CD4-positive, alpha-beta T cell treated with Interferon alpha-2 for 1 hour (primary cell): ENCODE data around the gene PPRC1.

Experiments used
- DNase-seq, 2 donors: peaks; one replicate each; pipeline ENCODE4 v3.0.0-alpha.2; 2020 to 2022

Gene PPRC1

DNA sequence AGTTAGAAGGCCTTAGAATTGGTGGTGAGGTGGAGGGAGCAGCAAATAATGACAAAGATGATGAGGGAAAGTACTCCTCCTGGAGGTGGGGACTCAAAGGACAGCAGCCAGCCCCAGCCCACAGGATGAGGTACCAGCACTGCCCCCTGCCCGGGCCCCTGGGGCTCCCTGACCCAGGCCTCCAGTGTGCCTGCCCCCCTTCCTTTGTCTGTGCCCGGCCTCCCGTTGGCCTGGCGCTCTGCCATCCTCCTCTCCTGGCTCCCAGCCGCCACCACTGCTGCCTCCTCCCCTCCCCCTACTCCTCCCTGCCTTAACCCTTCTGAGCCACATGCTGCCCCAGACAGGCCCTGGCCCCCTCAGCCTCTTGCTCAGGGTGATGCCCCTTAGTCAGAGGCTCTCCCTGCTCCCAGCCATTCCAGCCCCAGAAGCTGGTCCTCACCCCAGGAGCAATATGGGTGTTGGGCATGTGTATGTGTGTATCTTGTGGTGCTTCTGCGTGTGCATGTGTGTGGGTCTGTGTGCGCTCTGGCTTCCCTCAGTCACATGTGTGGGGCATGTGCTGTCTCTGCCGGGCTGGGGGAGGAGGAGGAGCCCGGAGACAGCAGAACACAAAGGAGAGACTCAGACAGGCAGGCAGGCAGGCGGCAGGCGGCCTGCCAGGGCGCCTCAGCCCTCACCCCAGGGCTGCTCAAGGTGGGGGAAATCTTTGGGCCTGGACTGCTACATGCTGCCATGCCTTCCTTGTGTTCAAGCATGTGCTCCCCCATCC lies 15.3 kb upstream of the PPRC1 start:
- DNase-seq = peak; percentile 44 to 65

DNA sequence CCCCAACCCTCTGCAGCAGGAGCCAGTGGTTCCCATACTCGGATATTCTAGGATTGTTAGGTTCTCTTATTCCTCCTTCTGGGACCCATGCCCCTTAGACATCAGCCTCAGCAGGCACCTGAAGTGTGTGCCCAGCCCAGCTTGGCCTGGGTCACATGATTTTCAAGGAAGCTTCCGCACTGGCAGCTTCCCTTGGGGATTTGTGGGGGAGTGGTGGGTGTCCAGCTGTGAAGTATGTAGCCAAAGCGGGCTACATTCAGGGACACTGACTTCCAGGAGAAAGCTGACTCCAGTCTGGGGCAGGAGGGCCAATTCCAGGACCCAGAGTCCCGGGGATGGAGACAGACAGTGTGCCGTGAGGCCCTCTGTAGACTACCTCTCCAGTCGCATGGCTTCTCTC lies 14.0 kb upstream of the PPRC1 start:
- peak; percentile 15 to 30 for DNase-seq

- DNase-seq = peak; percentile 71 to 77
Observed at GRCh38 chr10:102119417-102120141, 13.3 kb upstream of the PPRC1 start.

DNA sequence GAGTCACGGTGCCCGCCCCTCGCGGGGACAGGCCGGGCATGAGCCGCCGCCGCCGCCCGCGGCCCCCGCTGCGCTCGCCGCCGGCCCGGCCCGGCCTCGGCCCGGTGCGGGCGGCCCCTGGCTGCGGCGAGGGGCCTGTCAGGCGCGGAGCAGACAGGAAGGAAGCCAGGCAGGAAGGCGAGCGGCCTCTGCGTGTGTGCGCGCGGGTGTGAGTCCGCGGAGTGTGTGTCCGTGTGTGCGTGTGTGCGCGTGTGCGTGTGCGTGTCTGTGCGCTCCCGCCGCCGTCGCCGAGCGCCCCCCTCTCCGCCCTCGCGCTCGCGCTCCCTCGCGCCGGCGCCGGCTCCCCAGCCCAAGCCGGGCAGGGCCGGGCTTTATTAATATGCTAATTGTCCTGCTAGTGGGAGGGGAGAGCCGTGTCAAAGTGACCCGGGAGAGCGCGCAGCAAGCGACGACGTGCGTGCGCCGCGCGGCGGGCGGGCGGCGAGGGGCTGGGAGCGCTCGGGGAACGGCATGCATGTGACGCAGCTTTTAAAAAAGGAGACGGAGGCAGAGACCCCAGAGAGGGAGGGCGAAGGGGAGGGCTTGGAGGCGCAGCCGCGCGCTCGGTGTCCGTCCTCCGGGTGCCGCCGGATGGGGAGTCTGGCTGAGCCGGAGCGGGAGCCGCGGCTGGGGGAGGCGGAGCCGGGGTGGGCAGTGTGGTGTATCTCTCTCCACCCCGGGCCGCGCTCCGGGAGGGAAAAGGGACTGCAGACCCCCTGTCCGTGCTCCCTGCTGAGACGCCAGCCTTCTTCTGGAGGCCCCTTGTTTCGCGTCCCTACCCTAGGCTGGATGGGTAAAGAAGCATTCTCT lies 12.5 kb upstream of the PPRC1 start, which contains the start of gene LDB1:
LDB1 (minus strand) TSS at position 227 of the 849 bp plus-strand sequence. CDS start 258 bp downstream, outside the sequence.
- peak; percentile 73 to 78 for DNase-seq

DNA sequence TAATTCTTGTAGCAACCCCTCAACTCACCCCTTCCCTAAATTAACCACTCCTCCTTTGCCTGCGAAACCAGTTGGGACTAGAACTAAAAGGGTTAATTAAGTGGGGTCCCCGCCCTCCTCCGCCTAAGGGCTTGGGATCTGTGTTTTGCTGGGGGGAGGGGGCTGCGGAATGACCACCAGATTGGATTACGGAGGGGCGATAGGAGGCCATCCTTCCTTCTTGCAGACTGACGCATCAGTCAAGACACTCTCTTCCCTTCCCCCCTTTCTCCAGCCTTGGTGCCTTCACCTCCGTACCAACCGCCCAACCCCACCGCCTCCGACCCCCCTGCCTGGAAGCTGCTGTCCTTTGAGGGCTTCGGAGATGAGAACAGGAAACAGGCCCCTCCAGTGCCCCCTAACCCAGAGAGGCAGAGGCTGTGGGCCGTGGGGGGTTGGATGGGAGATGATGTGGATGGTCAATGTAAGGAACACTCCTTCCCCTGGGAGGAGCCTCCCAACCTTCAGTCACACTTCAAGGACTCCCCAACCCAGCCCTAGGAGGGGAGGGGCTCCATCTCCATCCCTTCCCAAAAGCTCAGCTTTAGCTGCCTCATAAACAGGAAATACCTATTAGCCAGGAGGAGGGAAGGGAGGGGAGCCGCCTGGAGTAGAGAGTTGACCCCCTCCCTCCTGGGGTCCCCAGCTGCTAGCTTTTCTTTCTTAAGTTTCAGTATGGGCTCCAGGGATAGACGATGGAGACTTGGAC lies 11.7 kb upstream of the PPRC1 start:
- DNase-seq = peak in 1 of 2 donors; percentile 22

DNA sequence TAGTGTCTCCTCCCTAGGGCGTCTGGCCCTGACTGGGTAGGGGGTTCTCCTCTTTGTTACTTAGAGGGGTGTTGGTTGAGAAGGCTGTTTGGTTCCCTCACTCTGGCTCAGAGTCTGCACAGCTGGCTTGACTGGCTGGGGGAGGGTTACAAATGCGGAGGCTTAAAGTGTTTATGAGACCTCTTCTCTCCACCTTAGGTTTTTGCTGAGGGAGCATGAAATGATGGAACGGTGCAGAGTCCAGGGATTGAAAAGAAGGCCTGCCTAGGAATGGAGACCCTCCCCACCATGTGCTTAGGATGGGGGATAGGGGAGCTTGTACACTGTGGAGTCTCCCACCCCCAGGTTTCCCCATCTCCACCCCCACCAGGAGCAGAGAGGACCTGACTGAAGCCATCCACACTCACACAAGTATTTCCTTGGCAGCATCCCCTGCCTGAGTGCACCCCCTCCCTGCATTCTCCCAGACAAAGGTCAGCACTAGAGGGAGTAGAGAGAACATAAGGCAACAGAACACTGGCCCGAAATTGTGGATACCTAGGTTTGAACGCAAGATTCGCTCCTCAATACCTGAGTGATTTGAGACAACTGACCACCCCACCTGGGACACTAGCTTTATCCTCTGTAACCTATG lies 11.0 kb upstream of the PPRC1 start:
- no peak for DNase-seq

DNA sequence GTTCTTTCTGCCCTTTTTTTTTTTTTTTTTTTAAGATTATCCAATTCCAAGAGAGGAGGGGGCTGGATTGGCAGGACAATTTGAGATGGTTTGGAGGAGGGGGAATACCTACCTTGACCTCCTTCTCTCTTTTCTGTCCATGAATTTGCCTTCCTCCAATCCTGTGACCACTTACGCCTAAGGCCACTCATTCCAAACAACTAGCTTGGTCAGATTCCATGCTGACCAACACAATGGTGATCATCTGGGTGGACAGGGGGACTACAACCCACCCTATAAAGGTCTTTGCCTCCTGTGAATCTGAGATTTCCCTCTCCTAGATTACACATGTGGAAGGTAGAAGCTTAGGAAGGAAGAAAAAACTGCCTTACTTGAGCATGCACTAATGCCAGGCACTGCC lies 10.4 kb upstream of the PPRC1 start:
- no peak for DNase-seq

DNA sequence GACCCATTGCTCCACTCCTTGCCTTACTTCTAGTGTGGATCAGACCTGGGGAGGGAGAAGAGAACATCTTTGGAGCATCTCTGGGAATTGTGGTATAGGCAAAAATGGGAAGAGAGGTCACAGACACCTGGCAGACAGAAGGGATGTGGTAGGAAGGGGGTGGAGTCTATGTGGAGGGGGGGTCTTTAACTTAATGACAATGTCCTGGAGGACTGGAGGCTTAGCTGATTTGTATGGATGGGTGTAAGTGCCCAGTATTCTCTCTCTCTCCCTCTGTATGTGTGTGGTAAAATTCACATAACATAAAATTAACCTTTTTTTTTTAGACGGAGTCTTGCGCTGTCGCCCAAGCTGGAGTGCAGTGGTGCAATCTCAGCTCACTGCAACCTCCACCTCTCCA lies 9.6 kb upstream of the PPRC1 start:
- no peak for DNase-seq

- no peak for DNase-seq
Observed at GRCh38 chr10:102131286-102132170, 1.3 kb upstream of the PPRC1 start.

GRCh38 chr10:102132193-102132562 lies 662 bp upstream of the PPRC1 start:
- no peak for DNase-seq

GRCh38 chr10:102133373-102134195 lies 744 bp downstream of the PPRC1 start:
- DNase-seq = peak; percentile 27 to 55

DNA sequence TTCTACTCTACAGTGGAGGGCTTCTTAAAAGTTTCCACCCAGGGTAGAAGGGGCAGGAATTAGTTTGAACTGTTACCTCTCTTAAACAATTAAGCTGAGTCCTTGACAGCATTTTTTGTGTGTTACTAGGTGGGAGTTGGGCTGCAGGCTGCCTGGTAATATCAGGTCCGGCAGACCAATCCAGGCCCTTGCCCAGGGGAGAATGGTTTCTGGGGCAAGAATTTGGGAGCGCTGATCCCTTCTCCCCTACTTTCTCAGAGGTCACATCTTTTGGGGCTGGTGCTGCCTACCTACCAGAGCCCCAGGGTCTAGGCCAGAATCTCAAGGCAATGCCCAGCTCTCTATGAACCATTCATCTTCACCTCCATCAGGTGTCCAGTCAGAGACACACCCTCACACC lies 1.6 kb downstream of the PPRC1 start:
- DNase-seq = no peak

DNA sequence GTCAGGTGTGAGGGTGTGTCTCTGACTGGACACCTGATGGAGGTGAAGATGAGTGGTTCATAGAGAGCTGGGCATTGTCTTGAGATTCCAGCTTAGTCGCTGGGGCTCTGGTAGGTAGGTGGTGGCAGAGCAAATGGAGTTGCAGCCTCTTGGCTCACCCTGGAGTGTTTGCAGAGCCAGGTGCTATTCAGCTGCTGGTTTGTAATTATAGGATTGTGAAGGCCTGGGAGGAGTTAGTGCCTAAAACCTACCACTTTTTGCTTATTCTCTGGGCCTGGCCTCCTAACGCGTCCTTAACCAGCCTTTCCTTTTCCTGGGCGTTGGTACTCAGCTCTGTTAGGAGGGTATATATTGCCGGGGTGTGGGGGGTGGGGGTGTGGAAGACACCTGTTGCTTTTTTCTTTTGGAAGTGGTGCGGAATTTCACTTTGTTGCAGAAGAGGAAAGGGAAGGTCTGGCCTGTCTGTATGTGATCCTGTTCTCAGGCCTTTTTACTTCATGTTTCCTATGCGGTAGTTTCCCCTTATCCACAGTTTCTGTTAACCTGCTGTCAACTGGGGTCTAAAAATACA lies 3.2 kb downstream of the PPRC1 start:
- DNase-seq = no peak

DNA sequence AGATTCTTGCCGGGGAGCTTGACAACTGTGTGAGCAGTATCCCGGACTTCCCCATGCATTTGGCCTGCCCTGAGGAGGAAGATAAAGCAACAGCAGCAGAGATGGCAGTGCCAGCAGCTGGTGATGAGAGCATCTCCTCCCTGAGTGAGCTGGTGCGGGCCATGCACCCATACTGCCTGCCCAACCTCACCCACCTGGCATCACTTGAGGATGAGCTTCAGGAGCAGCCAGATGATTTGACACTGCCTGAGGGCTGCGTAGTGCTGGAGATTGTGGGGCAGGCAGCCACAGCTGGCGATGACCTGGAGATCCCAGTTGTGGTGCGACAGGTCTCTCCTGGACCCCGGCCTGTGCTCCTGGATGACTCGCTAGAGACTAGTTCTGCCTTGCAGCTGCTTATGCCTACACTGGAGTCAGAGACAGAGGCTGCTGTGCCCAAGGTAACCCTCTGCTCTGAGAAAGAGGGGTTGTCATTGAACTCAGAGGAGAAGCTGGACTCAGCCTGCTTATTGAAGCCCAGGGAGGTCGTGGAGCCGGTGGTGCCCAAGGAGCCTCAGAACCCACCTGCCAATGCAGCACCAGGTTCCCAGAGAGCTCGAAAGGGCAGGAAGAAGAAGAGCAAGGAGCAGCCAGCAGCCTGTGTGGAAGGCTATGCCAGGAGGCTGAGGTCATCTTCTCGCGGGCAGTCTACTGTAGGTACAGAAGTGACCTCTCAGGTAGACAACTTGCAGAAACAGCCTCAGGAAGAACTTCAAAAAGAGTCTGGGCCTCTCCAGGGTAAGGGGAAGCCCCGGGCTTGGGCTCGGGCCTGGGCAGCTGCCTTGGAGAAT lies 6.7 kb downstream of the PPRC1 start:
- DNase-seq = no peak

DNA sequence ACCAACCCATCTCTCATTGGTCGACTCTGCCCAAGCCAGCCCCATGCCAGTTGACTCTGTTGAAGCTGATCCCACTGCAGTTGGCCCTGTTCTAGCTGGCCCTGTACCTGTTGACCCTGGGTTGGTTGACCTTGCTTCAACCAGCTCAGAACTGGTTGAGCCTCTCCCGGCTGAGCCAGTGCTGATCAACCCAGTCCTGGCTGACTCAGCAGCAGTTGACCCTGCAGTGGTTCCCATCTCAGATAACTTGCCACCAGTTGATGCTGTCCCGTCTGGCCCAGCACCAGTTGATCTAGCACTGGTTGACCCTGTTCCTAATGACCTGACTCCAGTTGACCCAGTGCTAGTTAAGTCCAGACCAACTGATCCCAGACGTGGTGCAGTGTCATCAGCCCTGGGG lies 7.4 kb downstream of the PPRC1 start:
- DNase-seq = no peak

DNA sequence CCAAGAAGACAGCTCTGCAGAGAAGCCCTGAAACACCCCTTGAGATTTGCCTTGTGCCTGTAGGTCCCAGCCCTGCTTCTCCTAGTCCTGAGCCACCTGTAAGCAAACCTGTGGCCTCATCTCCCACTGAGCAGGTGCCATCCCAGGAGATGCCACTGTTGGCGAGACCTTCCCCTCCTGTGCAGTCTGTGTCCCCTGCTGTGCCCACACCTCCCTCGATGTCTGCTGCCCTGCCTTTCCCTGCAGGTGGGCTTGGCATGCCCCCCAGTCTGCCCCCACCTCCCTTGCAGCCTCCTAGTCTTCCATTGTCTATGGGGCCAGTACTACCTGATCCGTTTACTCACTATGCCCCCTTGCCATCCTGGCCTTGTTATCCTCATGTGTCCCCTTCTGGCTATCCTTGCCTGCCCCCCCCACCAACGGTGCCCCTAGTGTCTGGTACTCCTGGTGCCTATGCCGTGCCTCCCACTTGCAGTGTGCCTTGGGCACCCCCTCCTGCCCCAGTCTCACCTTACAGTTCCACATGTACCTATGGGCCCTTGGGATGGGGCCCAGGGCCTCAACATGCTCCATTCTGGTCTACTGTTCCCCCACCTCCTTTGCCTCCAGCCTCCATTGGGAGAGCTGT lies 8.2 kb downstream of the PPRC1 start:
- no peak for DNase-seq

DNA sequence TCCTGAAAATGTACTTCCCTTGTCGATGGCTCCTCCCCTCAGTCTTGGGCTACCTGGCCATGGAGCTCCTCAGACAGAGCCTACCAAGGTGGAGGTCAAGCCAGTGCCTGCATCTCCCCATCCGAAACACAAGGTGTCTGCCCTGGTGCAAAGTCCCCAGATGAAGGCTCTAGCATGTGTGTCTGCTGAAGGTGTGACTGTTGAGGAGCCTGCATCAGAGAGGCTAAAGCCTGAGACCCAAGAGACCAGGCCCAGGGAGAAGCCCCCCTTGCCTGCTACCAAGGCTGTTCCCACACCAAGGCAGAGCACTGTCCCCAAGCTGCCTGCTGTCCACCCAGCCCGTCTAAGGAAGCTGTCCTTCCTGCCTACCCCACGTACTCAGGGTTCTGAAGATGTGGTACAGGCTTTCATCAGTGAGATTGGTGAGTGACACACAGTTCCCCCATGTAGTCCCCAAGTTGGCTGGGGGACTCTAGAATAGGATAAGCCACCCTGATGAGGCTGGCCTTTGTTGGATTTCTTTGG lies 8.8 kb downstream of the PPRC1 start:
- no peak for DNase-seq

GRCh38 chr10:102146971-102147428 lies 14.2 kb downstream of the PPRC1 start:
- DNase-seq = no peak
